HL-60 (cell line): Measurements from ENCODE around the gene TMCO4.

Source experiments
- CTCF ChIP-seq: IDR thresholded peaks from one replicate; pipeline ENCODE4 v1.5.1; 2011; ENCODE audit warnings: low read length, control low read depth, inconsistent platforms; ENCODE audit not compliant: insufficient read depth
- POLR2AphosphoS5 ChIP-seq: IDR thresholded peaks from 2 replicates; pipeline ENCODE4 v1.6.1; 2012; ENCODE audit warnings: low read depth
- REST ChIP-seq: IDR thresholded peaks from 2 replicates; pipeline ENCODE4 v1.6.1; 2012; ENCODE audit warnings: low read depth; ENCODE audit not compliant: insufficient replicate concordance

GRCh38 chr1:19723874-19724273 lies 75.8 kb downstream of the TMCO4 start:
- TF ChIP-seq CTCF (no peak), REST (no peak), POLR2AphosphoS5 (no peak)
